SH-SY5Y (cell line): ENCODE results near the gene GAGE12C.
"Not testable (repeated sequence)": the region's sequence is repeated elsewhere in the genome, so short reads cannot be mapped to it uniquely, and the experiment has no call there.

Experiments
- GATA2 ChIP-seq: IDR thresholded peaks from 2 replicates; pipeline ENCODE4 v1.6.1; 2011; ENCODE audit warnings: mild to moderate bottlenecking, low read depth, low read length
- GATA3 ChIP-seq: IDR thresholded peaks from 2 replicates; pipeline ENCODE4 v1.6.1; 2011; ENCODE audit warnings: low read depth, mild to moderate bottlenecking, low read length, moderate library complexity

GRCh38 chrX:49570100-49570499, 38.1 kb downstream of the GAGE12C start, which contains the start of gene GAGE12G:
- TF ChIP-seq GATA2, GATA3: not testable (repeated sequence)
